ENCODE results near the gene UQCR10. TPM values are rescaled to one million over a fixed set of nuclear protein-coding genes. Genes with fewer than 3 reads are reported as not detected.
A peak's percentile ranks its signal among the peaks of the same experiment; 100 is the strongest.

The UQCR10 gene
- total RNA-seq: 100 to 1,000 TPM in 1 of 4 donors, 10 to 100 TPM in 3; 20.6 to 134 (median 70.8) TPM

DNA sequence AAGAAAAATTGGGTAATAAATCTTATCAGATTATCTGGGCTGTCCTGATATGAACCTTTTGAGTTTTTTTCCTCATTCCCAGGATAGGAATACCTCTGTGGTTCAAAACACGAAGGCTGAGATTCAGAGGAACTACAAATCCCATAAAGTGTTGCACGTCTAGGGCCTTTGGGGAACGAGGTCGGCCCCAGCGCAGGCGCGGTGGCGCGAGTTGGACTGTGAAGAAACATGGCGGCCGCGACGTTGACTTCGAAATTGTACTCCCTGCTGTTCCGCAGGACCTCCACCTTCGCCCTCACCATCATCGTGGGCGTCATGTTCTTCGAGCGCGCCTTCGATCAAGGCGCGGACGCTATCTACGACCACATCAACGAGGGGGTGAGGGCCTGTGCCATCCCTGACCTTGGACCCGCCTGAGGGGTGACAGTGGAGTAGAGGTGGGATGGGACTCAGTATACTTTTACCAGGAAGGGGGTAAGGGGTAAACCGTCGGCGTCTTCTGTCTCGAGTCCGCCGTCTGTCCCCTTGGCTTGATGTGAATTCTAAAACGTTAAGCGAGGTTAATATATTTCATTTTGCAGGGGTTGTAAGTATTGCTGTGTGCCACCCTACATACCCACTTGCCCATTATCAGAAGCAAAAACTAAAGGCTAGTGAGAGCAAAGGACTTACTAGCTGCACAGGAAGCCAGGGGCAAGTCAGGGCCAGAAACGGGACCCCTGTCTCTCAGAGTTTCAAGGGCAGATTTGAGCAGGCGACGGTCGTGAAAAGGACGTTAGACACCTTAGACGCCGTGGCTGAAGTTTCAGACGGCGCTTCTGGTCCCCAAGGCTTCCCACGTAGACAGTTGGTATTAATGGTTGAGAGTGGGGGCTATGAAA is at the start of gene UQCR10:
Gene UQCR10 (plus strand): TSS at position 199 of the 881 bp plus-strand sequence. CDS start 30 bp downstream, at position 229.
- peaks cover 21 to 22% of the 10 kb centered on the region in 2 donors for H3K4me1 ChIP-seq
- no peaks in the 10 kb centered on the region for H3K27me3 ChIP-seq
- DNase-seq: peak; percentile 93
- peak within 1 kb of the TSS; percentile 82 to 91 (median 87) for H3K27ac ChIP-seq
- H3K4me3 ChIP-seq (replicated peaks in 1 of 3): peak within 1 kb of the TSS; percentile 38 to 93 (median 76)
- intact Hi-C loops (cut with DNase I): no loop called here
- peaks cover 9 to 11% of the 10 kb centered on the region in 2 donors for H3K36me3 ChIP-seq
- peak in 1 of 2 donors; percentile 52 for TF ChIP-seq POLR2A (IDR thresholded peaks at IDR 0.05)
- TF ChIP-seq, protein P1, sequence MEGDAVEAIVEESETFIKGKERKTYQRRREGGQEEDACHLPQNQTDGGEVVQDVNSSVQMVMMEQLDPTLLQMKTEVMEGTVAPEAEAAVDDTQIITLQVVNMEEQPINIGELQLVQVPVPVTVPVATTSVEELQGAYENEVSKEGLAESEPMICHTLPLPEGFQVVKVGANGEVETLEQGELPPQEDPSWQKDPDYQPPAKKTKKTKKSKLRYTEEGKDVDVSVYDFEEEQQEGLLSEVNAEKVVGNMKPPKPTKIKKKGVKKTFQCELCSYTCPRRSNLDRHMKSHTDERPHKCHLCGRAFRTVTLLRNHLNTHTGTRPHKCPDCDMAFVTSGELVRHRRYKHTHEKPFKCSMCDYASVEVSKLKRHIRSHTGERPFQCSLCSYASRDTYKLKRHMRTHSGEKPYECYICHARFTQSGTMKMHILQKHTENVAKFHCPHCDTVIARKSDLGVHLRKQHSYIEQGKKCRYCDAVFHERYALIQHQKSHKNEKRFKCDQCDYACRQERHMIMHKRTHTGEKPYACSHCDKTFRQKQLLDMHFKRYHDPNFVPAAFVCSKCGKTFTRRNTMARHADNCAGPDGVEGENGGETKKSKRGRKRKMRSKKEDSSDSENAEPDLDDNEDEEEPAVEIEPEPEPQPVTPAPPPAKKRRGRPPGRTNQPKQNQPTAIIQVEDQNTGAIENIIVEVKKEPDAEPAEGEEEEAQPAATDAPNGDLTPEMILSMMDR (IDR thresholded peaks at IDR 0.05): no peak
- no peaks in the 10 kb centered on the region for H3K9me3 ChIP-seq
- 0 to 2% methylated on average over 29 to 46 of the region's 46 CpGs for WGBS, 2 donors

- H3K27me3 ChIP-seq: peaks cover 4% of the 10 kb centered on the region
- peaks cover 0 to 13% of the 10 kb centered on the region in 2 donors for H3K4me1 ChIP-seq
- intact Hi-C loops (cut with DNase I): no loop called here
- no peak overlapping the region for H3K4me3 ChIP-seq (replicated peaks in 1 of 3)
- no peak overlapping the region for H3K27ac ChIP-seq
- DNase-seq: no peak
- no peaks in the 10 kb centered on the region for H3K9me3 ChIP-seq
- H3K36me3 ChIP-seq: no peaks in the 10 kb centered on the region
- TF ChIP-seq, protein P1 (IDR thresholded peaks at IDR 0.05): no peak
- no peak for TF ChIP-seq POLR2A (IDR thresholded peaks at IDR 0.05)
- WGBS, 2 donors: 87 to 88% methylated on average over 10 to 11 of the region's 11 CpGs
These were observed 49.4 kb upstream of the UQCR10 start for GRCh38 chr22:29717789-29718188.

DNA sequence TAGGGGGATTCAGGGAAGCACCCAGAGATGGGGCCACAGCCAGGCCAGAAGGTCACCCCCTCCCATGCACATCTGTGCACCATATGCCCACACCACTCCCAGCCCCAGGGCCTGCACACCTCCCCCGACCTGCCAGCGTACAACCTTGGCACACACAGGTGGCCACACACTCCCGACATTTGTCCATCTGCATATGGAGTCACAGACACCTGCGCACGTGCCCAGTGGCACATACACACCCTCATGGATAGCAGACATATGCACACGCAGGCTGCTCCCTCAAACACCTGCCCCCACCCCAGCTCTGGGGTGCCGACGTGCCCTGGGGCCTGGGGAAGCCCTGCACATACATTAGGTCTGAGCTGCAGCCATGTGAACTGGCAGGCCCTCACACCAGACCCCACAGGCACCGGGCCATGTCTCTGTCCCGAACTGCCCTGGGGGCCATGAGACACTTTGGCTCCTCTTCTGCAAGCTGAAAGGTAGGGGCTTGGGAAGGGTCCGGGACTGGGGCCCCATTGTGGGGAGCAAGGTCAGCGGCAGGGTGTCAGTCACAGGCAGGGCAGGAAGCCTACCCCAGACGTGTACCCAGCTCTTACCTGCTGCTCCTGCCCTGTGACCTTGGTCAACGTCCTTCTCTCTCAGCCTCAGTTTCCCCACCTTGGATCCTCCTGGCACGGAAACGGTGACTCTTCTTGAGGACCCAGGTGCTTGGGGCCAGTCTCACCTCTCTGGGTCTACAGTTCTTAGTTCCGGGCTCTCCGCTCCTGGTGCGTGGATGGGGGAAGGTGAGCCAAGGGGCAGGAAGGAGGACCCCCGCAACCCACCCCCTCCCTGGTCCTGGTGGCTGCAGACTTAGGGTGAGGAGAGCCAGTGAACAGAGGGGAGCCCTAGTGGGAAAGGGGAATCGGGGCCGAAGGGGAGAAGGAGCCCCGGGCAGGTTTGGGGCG is 47.9 kb upstream of the UQCR10 start:
- H3K27ac ChIP-seq: no peak overlapping the region
- no peak overlapping the region for H3K4me3 ChIP-seq (replicated peaks in 1 of 3)
- no peaks in the 10 kb centered on the region for H3K36me3 ChIP-seq
- H3K4me1 ChIP-seq: peaks cover 0 to 13% of the 10 kb centered on the region in 2 donors
- no peaks in the 10 kb centered on the region for H3K9me3 ChIP-seq
- WGBS, 2 donors: 39 to 54% methylated on average over 9 to 14 of the region's 24 CpGs
- peaks cover 4% of the 10 kb centered on the region for H3K27me3 ChIP-seq
- intact Hi-C loops (cut with DNase I): no loop called here
- TF ChIP-seq, protein P1 (IDR thresholded peaks at IDR 0.05): no peak
- no peak for TF ChIP-seq POLR2A (IDR thresholded peaks at IDR 0.05)
- DNase-seq: no peak

GRCh38 chr22:29719899-29720645 is 47.1 kb upstream of the UQCR10 start, which contains the start of gene CABP7:
Gene CABP7, plus strand, starts transcription at chr22:29720003. Its CDS starts 422 bp downstream, at chr22:29720425.
- WGBS, 2 donors: 0 to 1% methylated on average over 2 to 25 of the region's 115 CpGs
- H3K27ac ChIP-seq: no peak within 1 kb of the TSS
- intact Hi-C loops (cut with DNase I): no loop called here
- no peaks in the 10 kb centered on the region for H3K36me3 ChIP-seq
- no peak within 1 kb of the TSS for H3K4me3 ChIP-seq (replicated peaks in 1 of 3)
- peaks cover 4% of the 10 kb centered on the region for H3K27me3 ChIP-seq
- no peak for DNase-seq
- no peaks in the 10 kb centered on the region for H3K9me3 ChIP-seq
- no peak for TF ChIP-seq POLR2A (IDR thresholded peaks at IDR 0.05)
- TF ChIP-seq, protein P1 (IDR thresholded peaks at IDR 0.05): no peak
- peaks cover 0 to 13% of the 10 kb centered on the region in 2 donors for H3K4me1 ChIP-seq

All from thyroid gland (tissue), 4 donors.